COR-L47 (cell line): ENCODE measurements around the gene SLBP.

Experiments used
- DNase-seq: peaks from one replicate; lab custom pipeline; 2025; lab: John Stamatoyannopoulos, UW

SLBP gene

GRCh38 chr4:1712216-1713002 is at the start of gene SLBP:
TSS of gene SLBP (minus strand) at chr4:1712319. CDS start at chr4:1712188, 131 bp downstream.
- DNase-seq: peak; percentile 96

- no peak for DNase-seq
Observed at GRCh38 chr4:1761130-1761689, 49.1 kb upstream of the SLBP start.

- no peak for DNase-seq
Observed at GRCh38 chr4:1760521-1761071, 48.5 kb upstream of the SLBP start.

DNA sequence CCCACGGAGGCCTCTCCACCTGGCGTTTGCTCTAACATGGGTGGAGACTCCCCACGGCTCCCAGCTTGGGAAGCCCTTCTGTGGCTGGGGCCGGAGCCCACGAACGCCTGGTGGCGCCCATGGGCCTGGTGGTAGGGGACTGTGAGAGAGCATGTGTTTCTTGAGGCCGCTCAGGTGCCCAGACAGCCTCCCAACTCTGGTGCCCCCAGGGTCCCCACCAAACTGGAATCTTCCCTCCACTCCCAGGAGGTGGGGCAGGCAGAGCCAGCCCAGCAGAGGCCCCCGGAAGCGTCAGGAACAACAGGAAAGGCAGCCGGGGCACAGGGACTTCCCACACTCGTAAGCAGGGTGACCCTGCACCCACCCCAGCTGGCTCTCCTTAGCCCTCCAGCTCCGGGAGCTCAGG is 47.7 kb upstream of the SLBP start:
- DNase-seq: no peak

- DNase-seq: no peak
Observed at GRCh38 chr4:1759170-1759817, 47.2 kb upstream of the SLBP start.

GRCh38 chr4:1758306-1759121 is 46.4 kb upstream of the SLBP start:
- no peak for DNase-seq

DNA sequence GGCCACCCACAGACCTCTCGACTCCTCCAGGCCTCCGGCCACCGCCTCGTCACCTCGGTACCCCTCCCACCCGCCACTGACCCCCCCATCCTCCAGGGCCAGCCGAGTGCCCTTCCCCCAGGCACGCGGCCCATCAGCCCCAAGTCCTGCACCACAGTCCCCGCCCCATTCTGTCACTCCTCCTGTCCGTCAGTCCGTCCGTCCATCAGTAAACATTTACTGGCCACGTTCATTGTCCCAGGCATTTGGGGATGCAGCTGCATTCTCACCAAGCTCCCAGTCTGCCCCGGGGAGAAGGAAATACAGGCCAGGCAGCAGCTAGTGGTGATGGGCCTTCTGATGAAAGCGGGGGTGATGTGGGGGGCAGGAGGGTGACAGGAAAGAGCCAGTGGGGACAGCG is 45.7 kb upstream of the SLBP start:
- DNase-seq: no peak

DNA sequence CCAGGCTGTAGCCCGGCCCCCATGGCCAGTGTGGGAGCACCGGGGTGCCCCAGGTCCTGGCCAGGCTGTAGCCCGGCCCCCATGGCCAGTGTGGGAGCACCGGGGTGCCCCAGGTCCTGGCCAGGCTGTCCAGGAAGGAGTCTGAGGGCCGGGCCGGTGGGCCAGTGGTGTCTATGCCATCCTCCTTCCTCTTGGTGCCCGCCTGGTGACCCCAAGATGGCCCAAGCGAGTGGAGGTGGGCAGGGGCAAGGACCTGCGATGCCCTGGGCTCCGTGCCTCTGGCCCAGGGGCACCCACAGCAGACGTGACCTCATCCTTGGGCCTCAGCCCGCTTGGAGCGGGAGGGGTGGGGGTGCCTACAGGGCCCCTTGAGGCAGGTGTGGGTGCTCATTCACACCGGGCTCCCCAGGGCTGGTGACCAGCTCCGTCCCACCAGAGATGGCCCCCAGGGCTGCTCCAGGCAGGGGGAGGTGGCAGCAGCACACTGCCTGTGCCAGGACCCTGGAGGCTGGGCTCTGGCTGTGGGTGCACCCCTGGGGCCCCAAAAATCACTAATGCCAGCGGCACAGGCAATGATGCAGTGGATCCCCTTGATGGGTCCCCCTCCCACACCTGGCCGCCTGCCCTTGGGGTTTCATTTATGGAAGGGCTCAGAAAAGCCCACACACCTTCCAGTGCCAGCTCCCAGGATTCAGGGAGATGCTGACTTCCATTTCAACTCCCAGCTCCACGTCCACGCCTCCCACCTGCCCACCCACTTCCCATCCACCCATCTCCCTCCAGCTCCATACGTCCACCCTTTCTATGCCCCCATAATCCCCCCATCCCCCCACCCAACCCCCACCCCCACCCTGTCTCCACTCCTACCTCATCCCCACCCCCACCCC is 45.0 kb upstream of the SLBP start:
- DNase-seq: no peak

DNA sequence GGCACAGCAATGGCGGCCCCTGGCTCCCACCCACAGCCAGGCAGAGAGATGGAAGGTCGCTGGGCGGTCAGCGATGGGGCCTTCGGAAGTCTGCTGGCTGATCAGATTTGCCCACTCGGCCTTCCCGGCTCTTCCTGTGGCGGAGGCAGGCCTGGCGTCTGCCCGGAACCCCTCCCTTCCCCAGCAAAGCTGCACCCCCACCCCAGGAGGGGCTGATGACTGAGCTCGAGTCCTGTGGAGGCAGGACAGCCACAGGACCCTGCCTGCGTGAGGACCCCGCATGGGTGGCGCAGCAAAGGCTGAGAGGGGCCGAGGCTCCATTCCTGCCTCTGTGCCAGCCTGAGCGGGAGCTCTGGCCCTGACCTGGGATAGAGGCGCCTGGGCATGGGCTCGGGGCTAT is 44.0 kb upstream of the SLBP start:
- DNase-seq: no peak

DNA sequence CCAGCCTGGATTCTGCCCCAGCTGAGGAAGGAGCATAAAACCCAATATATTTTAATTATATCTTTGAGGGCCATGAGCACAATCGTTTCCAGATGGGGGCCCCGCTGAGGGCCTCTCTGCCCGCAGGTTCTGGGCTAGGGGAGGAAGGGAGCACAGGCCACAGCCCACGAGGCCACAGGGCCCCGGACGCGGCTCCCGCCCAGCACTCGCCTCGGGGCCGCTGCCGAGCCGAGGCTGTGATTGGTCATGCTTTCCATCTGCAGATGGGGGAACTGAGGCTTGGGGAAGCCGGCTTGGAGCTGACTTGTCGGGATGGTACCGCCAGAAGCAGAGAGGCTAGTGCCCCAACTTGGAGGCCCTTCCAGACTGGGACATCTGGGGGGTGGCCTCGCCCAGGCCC is 43.2 kb upstream of the SLBP start:
- no peak for DNase-seq

GRCh38 chr4:1754336-1754735 is 42.2 kb upstream of the SLBP start:
- no peak for DNase-seq

- no peak for DNase-seq
Observed at GRCh38 chr4:1753697-1754311, 41.7 kb upstream of the SLBP start.

DNA sequence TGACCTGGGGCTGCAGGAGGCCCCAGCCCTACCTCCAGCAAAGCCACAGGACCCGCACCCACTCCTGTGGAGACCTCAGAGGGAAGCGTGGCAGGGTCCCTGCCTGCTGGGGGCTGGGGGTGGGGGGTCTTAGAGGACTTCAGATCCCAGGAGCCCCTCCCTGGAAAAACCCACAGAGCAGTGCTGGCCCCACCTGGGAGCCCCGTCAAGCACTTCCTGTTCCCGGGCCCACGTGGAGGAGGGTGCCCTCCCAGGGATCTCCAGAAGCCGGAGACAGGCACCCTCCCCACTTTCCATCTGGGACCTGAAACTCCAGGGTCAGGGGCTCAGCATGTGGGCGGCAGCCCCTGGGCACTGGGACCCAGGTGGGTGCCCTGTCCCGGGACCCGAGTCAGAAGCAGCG is 41.2 kb upstream of the SLBP start:
- no peak for DNase-seq

DNA sequence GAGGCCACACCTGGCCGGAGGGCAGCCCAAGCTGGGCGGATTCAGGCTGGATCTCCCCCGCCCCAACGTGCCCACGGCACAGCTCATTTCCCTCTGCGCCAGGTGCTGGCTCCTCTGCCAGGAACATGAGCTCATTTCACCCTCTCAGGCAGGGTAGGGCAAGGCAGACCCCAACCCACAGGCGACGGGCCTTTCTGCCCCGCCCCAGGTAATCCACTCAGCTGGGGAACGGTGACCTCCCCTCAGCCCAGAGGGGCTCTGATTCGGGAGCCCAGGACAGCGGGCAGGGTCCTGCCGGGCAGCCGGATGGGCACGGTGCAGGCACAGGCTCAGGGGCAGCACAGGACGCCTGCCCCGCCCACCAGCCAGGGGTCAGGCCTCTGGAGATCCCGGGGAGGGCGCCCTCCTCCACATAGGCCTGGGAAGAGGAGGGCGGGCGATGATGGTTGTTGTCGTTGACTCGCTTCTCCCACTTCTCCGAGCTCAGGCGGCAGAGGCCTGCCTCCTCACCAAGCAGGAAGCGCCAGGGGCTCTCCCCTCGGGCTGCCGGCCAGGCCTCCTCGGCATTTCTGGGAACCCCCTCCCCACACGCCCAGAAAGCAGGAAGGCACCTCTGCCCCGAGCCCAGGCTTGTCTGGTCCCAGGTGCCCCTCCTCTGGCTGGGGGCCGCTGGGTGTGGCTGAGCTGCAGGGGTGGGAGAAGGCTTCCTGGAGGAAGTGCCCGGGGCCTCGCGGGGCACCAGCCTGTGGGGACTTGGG is 40.3 kb upstream of the SLBP start:
- no peak for DNase-seq

DNA sequence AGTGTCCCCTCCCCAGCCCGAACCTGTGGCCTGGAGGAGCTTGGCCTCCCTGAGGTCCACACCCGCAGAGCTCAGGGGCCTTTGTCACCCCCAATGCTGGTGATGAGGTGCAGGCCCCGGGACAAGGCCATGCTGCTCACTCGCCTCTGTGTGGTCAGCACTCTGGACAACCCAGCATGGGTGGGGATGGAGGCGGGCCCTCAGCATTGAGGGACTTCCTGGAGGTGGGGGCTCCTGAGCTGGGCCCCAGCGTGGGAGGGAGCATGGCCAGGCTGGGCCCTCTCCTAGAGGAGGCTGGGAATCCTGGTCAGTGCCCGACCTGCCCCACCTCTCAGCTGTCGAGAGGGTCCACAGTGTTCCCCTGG is 39.8 kb upstream of the SLBP start:
- DNase-seq: no peak

GRCh38 chr4:1751155-1751918 is 39.2 kb upstream of the SLBP start:
- no peak for DNase-seq

DNA sequence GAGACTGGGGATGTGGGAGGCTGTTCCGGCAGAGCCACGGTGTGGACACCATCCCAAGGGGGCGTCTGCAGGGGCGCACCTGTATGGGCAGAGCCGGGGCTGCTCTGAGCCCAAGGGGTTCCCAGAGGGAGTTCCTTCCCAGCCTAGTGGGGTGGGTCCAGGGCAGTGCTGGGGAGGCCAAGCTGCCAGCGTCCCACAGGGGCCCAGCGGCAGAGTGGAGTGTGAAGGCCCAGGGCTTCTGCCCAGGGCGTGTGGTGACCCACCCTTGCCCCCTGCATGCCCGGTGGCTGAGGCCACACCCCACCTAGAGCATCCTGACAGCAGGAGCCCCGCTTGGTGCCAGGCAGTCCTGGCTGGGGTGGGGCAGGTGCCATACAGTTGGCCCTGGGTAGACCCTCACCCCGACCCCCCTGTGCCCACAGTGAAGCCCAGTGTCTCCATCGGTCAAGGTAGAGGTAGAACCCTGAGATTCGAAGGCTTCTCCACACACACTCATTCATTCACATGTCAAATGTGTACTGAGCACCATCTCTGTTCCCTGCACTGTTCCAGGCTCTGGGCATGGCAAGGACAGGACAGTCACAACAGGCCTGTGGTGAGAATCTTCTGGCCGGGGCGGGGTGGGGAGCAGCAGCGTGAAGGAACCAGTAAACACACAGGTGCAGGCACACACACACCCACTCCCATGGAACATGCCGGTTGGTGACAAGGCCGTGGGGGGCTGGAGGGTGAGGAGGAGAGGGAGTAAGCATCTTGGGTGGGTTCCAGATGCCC is 38.4 kb upstream of the SLBP start:
- DNase-seq: no peak

- DNase-seq: no peak
Observed at GRCh38 chr4:1749826-1750225, 37.7 kb upstream of the SLBP start.

DNA sequence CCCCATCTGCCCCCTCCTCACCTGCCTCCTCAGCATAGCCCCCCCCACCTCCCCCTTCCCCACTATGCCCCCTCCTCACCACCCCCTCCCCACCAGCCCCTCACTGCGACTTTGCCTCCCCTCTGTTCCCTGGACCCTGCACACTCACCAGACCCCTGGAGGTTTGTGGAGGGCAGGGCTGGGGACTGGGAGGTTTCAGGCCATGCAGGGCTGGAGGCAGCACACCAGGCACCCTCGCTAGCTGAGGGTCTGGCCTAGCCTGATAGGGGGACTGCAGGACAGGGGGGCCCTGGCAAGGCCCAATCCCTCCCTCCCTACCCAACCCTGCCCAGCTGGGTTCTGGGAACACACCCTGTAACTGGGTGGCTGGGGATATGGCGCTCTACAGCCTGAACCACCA is 37.3 kb upstream of the SLBP start:
- no peak for DNase-seq
